ENCODE results near the gene SLC16A7. TPM values are rescaled to one million over a fixed set of nuclear protein-coding genes. Genes with fewer than 3 reads are reported as not detected.

The SLC16A7 gene, protein sequence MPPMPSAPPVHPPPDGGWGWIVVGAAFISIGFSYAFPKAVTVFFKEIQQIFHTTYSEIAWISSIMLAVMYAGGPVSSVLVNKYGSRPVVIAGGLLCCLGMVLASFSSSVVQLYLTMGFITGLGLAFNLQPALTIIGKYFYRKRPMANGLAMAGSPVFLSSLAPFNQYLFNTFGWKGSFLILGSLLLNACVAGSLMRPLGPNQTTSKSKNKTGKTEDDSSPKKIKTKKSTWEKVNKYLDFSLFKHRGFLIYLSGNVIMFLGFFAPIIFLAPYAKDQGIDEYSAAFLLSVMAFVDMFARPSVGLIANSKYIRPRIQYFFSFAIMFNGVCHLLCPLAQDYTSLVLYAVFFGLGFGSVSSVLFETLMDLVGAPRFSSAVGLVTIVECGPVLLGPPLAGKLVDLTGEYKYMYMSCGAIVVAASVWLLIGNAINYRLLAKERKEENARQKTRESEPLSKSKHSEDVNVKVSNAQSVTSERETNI
- polyA plus RNA-seq (ENCODE audit: low read depth in 6 of 6), result 10 to 100 TPM; 12.6 to 38.9 (median 29.1) TPM

DNA sequence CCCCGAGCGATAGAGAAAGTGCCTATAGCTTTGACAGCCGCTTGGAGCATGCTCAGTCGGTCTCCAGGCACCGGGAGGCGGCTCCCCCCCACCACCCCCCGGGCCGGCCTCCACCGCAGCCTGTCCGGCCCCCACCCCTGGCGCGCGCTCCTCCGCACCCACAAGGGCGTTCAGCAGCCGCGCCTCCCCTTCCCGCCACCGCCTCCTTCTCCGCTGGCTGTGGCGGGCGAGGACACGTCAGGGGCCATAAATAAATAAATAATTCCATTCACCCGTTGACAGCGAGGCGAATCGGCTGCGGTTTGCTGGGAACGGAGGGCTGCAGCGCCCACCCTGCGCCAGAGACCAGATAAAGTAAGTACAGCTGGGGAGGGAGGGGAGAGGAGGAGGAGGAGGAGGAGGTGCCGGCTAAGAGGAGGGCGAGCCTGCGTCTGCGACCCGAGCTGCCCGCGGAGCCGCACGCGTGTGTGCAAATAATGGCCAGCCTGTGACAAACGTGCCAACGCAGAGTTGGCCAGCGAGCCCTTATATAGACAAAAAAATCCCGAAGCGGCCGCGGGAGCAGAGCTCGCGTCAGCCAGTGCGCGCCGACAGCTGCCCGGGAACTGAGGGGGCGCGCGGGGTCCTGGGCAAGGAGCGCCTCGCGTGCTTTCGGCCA is at the start of gene SLC16A7:
Gene SLC16A7 (plus strand): TSS at position 147 of the 658 bp plus-strand sequence. CDS start 108,773 bp downstream, outside the sequence.
- peaks cover 21 to 37% (median 35%) of the 10 kb centered on the region in 3 donors for H3K4me1 Mint-ChIP-seq
- H3K27me3 Mint-ChIP-seq, result no peaks in the 10 kb centered on the region
- DNase-seq, result peak; percentile 82
- ATAC-seq (ENCODE audit: low read depth in 2 of 2), result peak; percentile 55 to 59
- peaks cover 0 to 6% of the 10 kb centered on the region in 2 donors for H3K36me3 Mint-ChIP-seq
- H3K4me3 Mint-ChIP-seq, result peak within 1 kb of the TSS; percentile 81 to 99 (median 94)
- H3K27ac Mint-ChIP-seq, result peak within 1 kb of the TSS; percentile 92 to 100 (median 100)
- H3K9me3 Mint-ChIP-seq, result peaks cover 0 to 4% (median 0%) of the 10 kb centered on the region in 7 donors

DNA sequence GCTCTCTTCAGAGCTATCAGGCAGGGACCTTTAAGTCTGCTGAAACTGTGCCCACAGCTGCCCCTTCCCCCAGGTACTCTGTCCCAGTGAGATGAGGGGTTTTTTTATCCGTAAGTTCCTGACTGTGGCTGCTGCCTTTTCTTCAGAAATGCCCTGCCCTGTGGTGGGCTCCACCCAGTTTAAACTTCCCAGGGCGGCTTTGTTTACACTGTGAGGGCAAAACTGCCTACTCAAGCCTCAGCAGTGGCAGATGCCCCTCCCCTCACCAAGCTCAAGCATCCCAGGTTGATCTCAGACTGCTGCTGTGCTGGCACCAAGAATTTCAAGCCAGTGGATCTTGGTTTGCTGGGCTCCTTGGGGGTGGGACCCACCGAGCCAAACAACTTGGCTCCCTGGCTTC is 46.9 kb upstream of the SLC16A7 start:
- no peak for DNase-seq
- Mint-ChIP-seq H3K4me1 (no peaks in the 10 kb centered on the region), H3K9me3 (no peaks in the 10 kb centered on the region), H3K27me3 (peaks cover 18 to 45% (median 39%) of the 10 kb centered on the region in 3 donors), H3K36me3 (no peaks in the 10 kb centered on the region), H3K4me3 (no peak overlapping the region), H3K27ac (no peak overlapping the region)
- ATAC-seq (ENCODE audit: low read depth in 2 of 2), result no peak

DNA sequence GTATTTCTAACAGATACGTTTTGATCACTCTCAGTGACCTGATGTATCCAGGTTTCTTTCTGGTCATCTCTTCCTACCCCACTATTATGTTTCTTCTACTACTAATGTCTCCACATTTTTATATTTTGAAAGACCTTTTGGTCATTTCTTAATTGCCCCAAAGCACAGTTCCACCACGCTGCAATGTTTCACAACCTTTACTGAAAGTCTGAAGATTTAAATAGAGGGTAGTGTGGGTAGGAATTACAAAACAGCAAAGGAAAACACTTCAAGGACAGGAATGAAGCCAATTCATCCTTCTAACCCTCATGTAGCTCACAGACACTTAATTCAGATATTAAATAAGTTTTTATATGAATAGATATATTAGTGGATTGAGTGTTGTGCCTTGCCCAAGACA is 36.1 kb upstream of the SLC16A7 start:
- H3K4me3 Mint-ChIP-seq, result no peak overlapping the region
- ATAC-seq (ENCODE audit: low read depth in 2 of 2), result no peak
- H3K9me3 Mint-ChIP-seq, result peaks cover 0 to 4% (median 0%) of the 10 kb centered on the region in 7 donors
- H3K27me3 Mint-ChIP-seq, result no peaks in the 10 kb centered on the region
- peak overlapping the region in 1 of 6 donors; percentile 43 for H3K27ac Mint-ChIP-seq
- no peaks in the 10 kb centered on the region for H3K36me3 Mint-ChIP-seq
- no peaks in the 10 kb centered on the region for H3K4me1 Mint-ChIP-seq
- DNase-seq, result no peak

DNA sequence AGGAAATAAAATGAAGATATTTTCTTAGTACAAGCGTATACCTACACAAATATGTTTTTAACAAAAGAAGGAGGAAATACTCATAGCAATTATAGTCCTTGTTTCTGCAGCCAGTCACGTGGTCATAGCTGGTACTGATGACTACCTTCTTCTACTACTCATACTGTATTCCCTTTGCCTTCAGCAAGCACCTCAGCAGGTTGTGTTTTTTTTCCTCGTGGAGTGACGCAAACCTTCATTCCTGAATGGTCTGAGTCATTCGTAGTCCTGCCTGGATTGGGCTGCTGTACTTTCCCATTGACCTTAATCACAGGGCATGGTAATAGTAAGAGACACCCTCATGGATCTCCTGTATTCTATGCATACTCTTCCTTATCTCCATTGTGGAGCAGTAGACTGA is 25.7 kb upstream of the SLC16A7 start:
- H3K9me3 Mint-ChIP-seq, result peaks cover 0 to 4% (median 0%) of the 10 kb centered on the region in 7 donors
- H3K27me3 Mint-ChIP-seq, result peaks cover 0 to 5% (median 0%) of the 10 kb centered on the region in 3 donors
- no peaks in the 10 kb centered on the region for H3K4me1 Mint-ChIP-seq
- H3K36me3 Mint-ChIP-seq, result no peaks in the 10 kb centered on the region
- H3K27ac Mint-ChIP-seq, result no peak overlapping the region
- no peak overlapping the region for H3K4me3 Mint-ChIP-seq
- ATAC-seq (ENCODE audit: low read depth in 2 of 2) (no peak), DNase-seq (no peak)

DNA sequence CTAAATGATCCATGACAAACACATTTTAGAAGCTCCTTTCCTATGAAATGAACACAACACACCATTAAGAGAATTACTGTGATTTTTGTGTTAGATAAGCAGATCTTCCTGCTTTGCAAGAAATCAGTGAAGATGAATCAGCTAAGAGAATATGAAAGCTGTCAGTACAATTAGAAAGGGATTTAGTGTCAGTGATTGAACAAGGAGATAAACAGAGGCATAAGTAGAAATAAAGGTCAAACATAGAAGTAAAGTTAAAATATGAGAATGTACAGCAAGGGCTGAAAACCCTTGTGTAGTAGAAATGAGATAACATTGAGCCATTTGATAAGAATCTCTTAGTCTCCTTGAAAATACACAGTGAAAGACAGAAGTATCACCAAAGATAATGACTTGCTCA is 21.4 kb upstream of the SLC16A7 start:
- H3K27ac Mint-ChIP-seq, result peak overlapping the region in 1 of 6 donors; percentile 51
- DNase-seq (no peak), ATAC-seq (ENCODE audit: low read depth in 2 of 2) (no peak)
- H3K27me3 Mint-ChIP-seq, result no peaks in the 10 kb centered on the region
- peaks cover 0 to 4% (median 0%) of the 10 kb centered on the region in 7 donors for H3K9me3 Mint-ChIP-seq
- H3K4me3 Mint-ChIP-seq, result no peak overlapping the region
- no peaks in the 10 kb centered on the region for H3K4me1 Mint-ChIP-seq
- H3K36me3 Mint-ChIP-seq, result no peaks in the 10 kb centered on the region

DNA sequence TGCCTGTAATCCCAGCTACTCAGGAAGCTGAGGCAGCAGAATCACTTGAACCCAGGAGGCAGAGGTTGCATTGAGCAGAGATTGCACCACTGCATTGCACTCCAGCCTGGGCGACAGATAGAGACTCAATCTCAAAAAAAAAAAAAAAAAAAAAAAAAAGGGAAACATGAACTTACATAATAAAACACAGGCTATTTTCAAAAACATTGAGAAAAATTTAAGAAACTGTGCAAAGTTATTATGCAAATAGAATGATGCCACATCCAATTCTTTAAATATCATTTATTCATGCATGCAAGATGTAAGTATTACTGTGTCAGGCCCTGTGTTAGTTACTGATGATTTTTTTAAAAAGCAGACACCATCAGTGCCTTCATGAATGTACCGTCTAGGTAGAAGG is 20.0 kb upstream of the SLC16A7 start:
- no peak for DNase-seq
- Mint-ChIP-seq H3K27me3 (no peaks in the 10 kb centered on the region), H3K4me3 (no peak overlapping the region), H3K27ac (no peak overlapping the region), H3K9me3 (peaks cover 0 to 4% (median 0%) of the 10 kb centered on the region in 7 donors), H3K4me1 (no peaks in the 10 kb centered on the region), H3K36me3 (no peaks in the 10 kb centered on the region)
- no peak for ATAC-seq (ENCODE audit: low read depth in 2 of 2)

DNA sequence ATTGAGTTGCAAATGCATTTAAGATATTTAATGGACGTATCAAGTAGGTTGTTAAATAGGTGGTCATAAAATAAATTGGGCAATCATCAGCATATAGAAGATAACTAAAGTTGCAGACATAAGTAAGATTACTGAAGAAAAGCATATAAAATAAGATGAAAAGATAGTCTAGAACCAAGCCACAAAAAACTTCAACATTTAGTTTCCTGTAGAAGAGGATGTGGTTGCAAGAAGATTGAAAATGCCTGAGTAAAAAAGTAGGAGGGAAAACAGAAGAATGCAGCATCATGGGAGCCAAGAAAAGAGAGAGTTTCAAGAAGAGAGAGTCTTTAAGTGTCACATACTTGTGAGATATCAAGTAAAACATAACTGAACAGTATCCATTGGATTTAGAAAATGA is 17.6 kb upstream of the SLC16A7 start:
- ATAC-seq (ENCODE audit: low read depth in 2 of 2), result no peak
- Mint-ChIP-seq H3K4me3 (no peak overlapping the region), H3K9me3 (no peaks in the 10 kb centered on the region), H3K36me3 (no peaks in the 10 kb centered on the region), H3K4me1 (no peaks in the 10 kb centered on the region), H3K27ac (no peak overlapping the region), H3K27me3 (no peaks in the 10 kb centered on the region)
- DNase-seq, result no peak

DNA sequence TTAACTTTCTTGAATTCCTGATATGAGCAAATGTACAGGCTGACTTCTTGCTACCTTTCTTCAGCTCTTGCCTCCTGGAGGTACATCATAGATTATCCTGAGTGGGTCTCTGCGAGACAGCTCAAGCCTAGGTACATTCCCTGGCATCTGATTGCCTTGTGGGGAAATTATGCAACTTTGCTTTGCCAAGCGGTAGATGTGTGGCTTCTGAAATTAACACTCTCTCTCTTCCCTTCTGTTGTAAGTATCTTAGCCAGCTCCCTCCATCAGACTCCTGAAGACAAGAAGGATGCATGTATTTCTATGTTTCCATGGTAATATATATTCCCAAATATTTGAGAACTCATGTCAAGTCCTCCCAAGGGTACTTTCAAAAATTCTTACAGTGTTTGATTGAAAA is 16.2 kb upstream of the SLC16A7 start:
- Mint-ChIP-seq H3K9me3 (no peaks in the 10 kb centered on the region), H3K27me3 (no peaks in the 10 kb centered on the region), H3K27ac (no peak overlapping the region), H3K4me3 (no peak overlapping the region), H3K36me3 (no peaks in the 10 kb centered on the region), H3K4me1 (no peaks in the 10 kb centered on the region)
- no peak for ATAC-seq (ENCODE audit: low read depth in 2 of 2)
- no peak for DNase-seq

DNA sequence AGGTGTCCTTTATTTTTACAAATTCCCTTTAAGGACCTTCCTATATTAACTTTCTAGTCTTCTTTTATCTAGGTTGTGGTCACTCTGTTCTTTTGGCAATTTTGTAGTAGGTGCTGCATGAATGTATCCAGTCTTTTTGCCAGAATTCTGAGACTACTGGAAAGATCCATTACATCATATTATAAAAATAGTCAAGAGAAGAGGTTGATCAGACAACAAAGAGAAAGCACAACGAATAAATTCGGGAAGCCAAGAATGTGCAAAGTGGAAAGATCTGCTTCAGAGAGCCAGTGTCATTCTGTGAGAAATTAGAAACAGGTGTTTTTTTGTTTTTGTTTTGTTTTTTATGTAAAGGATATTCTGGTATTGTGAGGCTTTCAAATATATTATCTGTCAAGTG is 15.8 kb upstream of the SLC16A7 start:
- Mint-ChIP-seq H3K27ac (peak overlapping the region in 1 of 6 donors; percentile 30), H3K36me3 (no peaks in the 10 kb centered on the region), H3K27me3 (no peaks in the 10 kb centered on the region), H3K4me3 (no peak overlapping the region), H3K4me1 (no peaks in the 10 kb centered on the region), H3K9me3 (no peaks in the 10 kb centered on the region)
- DNase-seq, result no peak
- no peak for ATAC-seq (ENCODE audit: low read depth in 2 of 2)

DNA sequence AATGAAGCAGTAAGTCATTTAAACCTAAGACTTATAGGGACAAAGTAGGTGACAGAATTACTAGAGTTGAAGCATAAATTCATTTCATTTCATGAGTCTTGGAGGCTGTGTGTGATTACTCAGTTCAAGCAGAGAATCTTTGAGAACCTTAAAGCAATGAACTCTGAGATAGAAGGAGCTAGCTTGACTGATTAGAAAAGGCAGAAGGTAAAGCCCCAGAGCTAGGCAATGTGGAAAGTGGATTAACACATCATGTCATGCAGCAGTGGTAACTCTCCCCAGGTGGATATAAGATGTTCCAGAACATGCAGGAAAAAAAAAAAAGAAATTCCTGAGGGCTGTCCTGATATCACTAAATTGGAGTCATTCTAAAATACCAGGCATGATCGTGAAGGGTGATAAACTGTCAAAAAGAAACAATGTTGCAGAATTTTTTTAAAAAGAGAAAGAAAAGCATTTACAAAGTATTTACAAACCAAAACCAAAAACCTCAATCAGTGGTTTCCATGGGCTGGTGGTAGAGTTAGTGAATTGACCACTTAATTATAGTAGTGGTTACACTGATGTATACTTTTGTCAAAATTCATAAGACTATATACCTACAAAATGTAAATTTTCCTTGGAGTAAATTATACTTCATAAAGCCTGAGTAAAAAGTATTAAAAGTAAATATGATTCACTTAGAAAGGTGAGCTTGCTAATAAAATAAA is 12.7 kb upstream of the SLC16A7 start:
- no peak overlapping the region for H3K4me3 Mint-ChIP-seq
- no peaks in the 10 kb centered on the region for H3K36me3 Mint-ChIP-seq
- H3K27ac Mint-ChIP-seq, result no peak overlapping the region
- H3K9me3 Mint-ChIP-seq, result no peaks in the 10 kb centered on the region
- ATAC-seq (ENCODE audit: low read depth in 2 of 2) (no peak), DNase-seq (no peak)
- H3K27me3 Mint-ChIP-seq, result no peaks in the 10 kb centered on the region
- H3K4me1 Mint-ChIP-seq, result no peaks in the 10 kb centered on the region

DNA sequence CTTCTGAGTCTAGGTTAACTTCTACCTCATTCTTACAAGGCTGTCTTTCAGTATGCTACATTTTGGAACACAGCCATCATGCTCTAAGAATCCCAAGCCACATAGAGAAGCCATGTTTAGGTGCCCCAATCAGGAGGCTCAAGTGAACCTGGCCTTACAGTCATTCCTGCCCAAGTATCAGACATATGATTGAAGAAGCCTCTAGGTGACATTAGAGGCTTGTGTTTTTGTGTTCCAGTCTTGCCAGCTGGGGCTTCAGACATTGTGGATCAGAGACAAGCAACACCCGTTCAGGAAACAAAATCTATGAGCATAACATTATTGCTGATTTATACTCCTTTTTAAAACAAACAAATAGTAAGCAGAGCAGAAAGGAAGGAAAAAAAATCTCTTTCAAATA is 8.1 kb upstream of the SLC16A7 start:
- ATAC-seq (ENCODE audit: low read depth in 2 of 2) (no peak), DNase-seq (no peak)
- Mint-ChIP-seq H3K27ac (no peak overlapping the region), H3K36me3 (no peaks in the 10 kb centered on the region), H3K4me3 (no peak overlapping the region), H3K4me1 (no peaks in the 10 kb centered on the region), H3K9me3 (no peaks in the 10 kb centered on the region), H3K27me3 (peaks cover 0 to 8% (median 0%) of the 10 kb centered on the region in 3 donors)

DNA sequence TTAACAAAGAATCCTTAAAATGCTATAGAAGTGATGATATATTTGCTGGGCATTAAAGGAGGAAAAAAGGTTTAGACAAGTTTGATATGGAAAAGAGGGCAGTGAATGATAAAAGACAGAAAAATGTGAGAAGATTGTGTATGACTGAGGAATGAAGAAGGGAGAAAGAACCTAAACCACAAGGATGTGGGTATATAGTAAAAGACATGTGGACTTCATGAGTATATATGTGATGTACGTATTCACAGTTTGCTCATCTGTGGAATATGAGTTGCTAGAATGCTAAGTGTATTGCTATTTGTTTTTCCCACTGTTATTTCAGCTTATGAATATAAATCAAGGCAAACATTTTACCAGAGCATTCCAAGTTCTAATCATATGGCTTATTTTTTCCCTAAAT is 2.1 kb upstream of the SLC16A7 start:
- H3K27ac Mint-ChIP-seq, result peak overlapping the region in 3 of 6 donors; percentile 29 to 59 (median 44)
- ATAC-seq (ENCODE audit: low read depth in 2 of 2) (no peak), DNase-seq (no peak)
- H3K4me1 Mint-ChIP-seq, result peaks cover 15 to 29% (median 23%) of the 10 kb centered on the region in 3 donors
- peaks cover 0 to 4% (median 0%) of the 10 kb centered on the region in 7 donors for H3K9me3 Mint-ChIP-seq
- H3K36me3 Mint-ChIP-seq, result no peaks in the 10 kb centered on the region
- H3K4me3 Mint-ChIP-seq, result peak overlapping the region in 2 of 8 donors; percentile 21 to 79
- H3K27me3 Mint-ChIP-seq, result peaks cover 0 to 7% (median 0%) of the 10 kb centered on the region in 3 donors

DNA sequence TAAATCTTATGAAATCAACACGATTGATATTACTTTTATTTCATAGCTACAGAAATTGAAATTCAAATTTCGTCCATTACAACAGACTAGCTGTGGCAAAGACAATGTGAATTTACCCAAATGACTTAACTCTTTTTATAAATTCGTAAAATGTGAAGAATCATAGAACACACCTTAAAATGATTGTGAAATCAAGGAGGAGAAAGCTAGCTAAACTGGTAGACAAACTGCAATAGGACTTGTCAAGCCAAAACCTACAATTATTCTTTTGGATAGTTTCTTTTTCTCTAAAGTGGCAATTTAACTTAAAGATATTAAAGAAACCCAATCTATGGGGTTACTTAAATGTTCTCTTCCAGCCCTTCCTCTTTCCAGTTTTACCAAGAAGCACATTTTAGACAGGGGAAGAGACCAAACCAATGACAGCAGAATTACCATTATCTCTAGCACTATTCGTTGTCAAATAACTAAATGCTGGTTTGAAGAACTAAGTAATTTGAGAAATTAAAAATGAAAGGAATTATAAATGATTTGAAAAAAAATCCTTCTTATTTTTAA is 807 bp upstream of the SLC16A7 start:
- peaks cover 21 to 35% (median 34%) of the 10 kb centered on the region in 3 donors for H3K4me1 Mint-ChIP-seq
- peak overlapping the region; percentile 76 to 100 (median 92) for H3K27ac Mint-ChIP-seq
- ATAC-seq (ENCODE audit: low read depth in 2 of 2) (no peak), DNase-seq (no peak)
- H3K27me3 Mint-ChIP-seq, result no peaks in the 10 kb centered on the region
- peak overlapping the region; percentile 81 to 99 (median 94) for H3K4me3 Mint-ChIP-seq
- no peaks in the 10 kb centered on the region for H3K36me3 Mint-ChIP-seq
- H3K9me3 Mint-ChIP-seq, result peaks cover 0 to 4% (median 0%) of the 10 kb centered on the region in 7 donors
